ENCODE data around the gene KCNE2.

The KCNE2 gene

DNA sequence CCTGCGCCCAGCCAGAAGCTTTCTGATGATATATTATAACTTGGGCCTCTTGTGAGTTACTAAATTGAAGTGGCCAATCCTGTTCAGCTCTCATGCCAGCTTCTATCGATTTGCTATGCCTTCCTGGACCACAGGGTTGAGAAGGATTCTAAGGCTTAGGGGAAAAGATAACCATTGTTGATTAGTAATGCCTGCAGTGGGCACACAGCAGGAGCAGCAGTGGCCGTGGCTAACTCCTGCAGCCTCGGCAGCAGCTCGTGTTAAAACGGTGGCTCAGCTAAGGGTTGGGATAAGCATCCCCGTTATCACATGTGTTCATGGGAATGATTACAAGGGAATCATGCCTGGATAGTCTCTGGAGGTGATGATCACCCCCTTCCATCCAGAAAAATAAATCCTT is 20.5 kb upstream of the KCNE2 start:
- TF ChIP-seq, protein P1, sequence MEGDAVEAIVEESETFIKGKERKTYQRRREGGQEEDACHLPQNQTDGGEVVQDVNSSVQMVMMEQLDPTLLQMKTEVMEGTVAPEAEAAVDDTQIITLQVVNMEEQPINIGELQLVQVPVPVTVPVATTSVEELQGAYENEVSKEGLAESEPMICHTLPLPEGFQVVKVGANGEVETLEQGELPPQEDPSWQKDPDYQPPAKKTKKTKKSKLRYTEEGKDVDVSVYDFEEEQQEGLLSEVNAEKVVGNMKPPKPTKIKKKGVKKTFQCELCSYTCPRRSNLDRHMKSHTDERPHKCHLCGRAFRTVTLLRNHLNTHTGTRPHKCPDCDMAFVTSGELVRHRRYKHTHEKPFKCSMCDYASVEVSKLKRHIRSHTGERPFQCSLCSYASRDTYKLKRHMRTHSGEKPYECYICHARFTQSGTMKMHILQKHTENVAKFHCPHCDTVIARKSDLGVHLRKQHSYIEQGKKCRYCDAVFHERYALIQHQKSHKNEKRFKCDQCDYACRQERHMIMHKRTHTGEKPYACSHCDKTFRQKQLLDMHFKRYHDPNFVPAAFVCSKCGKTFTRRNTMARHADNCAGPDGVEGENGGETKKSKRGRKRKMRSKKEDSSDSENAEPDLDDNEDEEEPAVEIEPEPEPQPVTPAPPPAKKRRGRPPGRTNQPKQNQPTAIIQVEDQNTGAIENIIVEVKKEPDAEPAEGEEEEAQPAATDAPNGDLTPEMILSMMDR (conservative IDR thresholded peaks at IDR 0.05; ENCODE audit: low read depth, low read length), result no peak
- no peak for DNase-seq (ENCODE audit: low read depth)
- H3K4me3 ChIP-seq (ENCODE audit: low read depth, low read length), result no peak overlapping the region

DNA sequence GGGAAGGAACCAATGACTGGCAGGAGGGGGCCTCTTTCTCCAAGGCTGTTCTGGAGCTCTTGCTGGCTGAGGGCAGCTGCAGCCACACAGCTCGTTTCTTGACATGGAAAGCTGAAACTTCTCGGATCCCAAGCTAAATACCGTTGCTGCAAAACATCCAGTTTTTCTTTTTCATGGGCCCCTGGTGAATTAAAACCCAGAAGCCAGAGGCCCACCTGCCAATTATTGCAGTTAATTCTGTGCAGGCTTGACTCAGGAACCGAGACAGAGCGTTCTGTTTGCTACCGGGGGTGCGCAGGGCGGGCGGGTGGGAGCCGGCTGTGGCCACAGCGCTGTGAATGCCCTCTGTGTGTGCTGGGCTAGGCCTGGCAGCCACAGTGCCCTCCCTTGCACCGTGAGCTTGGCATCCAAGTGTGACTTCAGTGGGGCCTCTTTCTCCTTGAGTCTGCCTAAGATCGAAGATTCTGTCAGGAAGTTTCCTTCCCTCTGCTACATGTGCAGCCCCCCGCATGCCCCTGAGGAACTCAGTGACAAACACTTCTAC is 19.9 kb upstream of the KCNE2 start:
- no peak for DNase-seq (ENCODE audit: low read depth)
- H3K4me3 ChIP-seq (ENCODE audit: low read depth, low read length), result no peak overlapping the region
- TF ChIP-seq, protein P1 (conservative IDR thresholded peaks at IDR 0.05; ENCODE audit: low read depth, low read length), result no peak

DNA sequence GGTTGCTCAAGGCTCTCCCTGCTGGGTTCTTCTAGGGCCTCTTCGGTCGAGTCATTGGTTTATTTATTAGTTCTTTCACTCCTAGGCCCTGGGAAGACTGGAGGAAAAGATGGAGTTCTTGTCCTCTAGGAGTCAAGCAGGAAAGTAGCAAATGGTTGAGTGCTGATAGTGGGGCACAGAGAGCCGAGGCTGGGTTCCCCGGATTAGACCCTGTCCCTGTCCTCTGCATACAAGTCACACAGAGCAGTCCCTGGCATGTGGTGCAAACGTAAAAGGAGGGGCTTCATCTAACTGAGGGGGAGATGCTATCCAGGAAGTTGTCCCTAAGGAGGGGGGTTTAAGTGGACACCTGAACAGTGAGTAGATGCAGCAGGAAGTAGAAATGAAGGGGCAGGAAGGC is 19.2 kb upstream of the KCNE2 start:
- no peak overlapping the region for H3K4me3 ChIP-seq (ENCODE audit: low read depth, low read length)
- TF ChIP-seq, protein P1 (conservative IDR thresholded peaks at IDR 0.05; ENCODE audit: low read depth, low read length), result no peak
- DNase-seq (ENCODE audit: low read depth), result peak; percentile 37

DNA sequence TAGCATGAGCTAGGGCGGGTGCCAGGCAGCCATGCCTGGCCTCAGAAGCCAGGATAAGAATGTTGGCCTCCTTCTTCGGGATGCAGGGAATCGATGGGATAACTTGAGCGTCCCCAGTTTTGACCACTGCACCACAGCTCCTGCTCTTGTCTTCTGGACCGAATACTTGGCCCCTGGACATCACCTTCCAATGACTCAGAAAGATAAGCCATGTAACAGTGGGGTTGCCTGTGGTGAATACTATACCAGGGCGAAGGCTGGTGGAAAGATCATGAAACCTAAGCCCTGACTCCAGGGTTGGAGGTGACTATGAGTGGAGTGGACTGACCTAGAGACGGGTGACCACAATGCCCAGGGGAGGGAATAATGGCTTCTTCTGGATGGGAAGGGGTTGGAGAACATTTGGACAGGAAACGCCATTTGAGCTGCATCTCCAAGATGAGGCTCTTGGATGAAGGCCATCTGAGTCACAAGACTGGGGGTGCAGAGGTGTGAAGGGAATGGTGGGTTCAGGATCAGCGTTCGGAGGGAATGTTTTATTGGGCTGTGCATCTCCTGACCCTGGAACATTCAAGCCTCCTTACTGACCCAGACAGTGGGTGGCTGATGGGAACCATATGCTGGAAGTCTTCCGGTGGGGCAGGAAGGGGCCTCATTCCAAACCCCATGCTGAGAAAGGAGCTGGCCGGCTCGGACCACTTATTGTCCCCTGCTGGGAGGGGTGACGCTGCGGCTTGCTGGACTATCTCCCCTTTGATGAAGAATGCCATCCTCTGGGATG is 18.5 kb upstream of the KCNE2 start:
- peak; percentile 74 for DNase-seq (ENCODE audit: low read depth)
- H3K4me3 ChIP-seq (ENCODE audit: low read depth, low read length), result no peak overlapping the region
- TF ChIP-seq, protein P1 (conservative IDR thresholded peaks at IDR 0.05; ENCODE audit: low read depth, low read length), result no peak

DNA sequence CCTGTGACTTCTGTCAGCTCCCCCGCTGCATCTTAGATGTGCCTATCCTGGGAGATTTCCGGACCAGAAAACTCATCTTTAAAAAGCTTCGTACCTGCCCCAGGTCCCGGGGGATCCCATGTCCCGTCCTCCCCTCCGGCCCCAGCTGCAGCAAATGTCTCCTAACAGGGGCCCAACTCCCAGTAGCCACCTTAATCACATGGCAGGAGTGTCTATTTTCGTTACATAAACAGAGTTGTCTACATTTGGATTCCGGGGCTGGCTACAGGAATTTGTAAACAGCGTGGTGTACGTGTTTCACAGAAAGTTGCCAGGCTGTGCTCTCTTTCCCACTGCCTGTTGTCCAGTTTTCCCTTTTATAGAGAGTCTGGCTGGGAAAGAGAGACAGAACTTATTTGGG is 17.9 kb upstream of the KCNE2 start:
- H3K4me3 ChIP-seq (ENCODE audit: low read depth, low read length), result no peak overlapping the region
- TF ChIP-seq, protein P1 (conservative IDR thresholded peaks at IDR 0.05; ENCODE audit: low read depth, low read length), result no peak
- peak; percentile 71 for DNase-seq (ENCODE audit: low read depth)

DNA sequence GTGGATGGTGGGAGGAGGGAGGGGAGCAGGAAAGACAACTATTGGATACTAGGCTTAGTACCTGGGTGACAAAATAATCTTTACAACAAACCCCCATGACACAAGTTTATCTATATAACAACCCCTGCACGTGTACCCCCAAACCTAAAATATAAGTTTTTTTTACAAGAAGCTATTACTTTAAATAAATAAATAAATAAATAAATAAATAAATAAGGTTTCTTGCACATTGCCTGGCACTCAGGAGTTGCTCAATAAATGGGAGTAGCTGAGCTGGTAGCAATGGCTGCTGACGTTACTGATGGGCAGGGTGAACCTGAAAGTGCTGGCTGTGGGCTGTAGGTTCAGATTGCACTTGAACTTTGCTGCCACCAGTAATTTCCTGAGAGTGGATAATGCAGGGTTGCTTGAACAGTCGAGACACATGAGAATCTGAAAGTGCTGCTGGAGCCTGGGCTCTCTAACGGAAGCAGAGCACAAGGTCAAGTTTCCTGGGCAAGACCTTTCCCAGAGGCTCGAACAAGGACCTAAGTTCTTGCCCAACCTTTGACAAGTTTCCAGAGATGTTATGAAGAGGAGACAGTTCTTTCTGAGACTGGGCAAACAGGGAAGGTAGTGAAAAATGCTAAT is 14.8 kb upstream of the KCNE2 start:
- TF ChIP-seq, protein P1 (conservative IDR thresholded peaks at IDR 0.05; ENCODE audit: low read depth, low read length), result no peak
- H3K4me3 ChIP-seq (ENCODE audit: low read depth, low read length), result no peak overlapping the region
- DNase-seq (ENCODE audit: low read depth), result no peak
